Caco-2 (cell line): ENCODE data around the gene MMP20. TPM values are rescaled to one million over a fixed set of nuclear protein-coding genes. Genes with fewer than 3 reads are reported as not detected.
A peak's percentile ranks its signal among the peaks of the same experiment; 100 is the strongest.

Experiments
- BruUV-seq: library from RNA; stranded (reverse); fragments of 400-500 nt; replicated peaks from 2 replicates; lab custom pipeline; 2021; lab: Mats Ljungman, UMichigan
- CTCF ChIA-PET: fragments of 300-600 bp; sonication (Branson Sonifier 250); formaldehyde crosslinking; loops from one replicate; lab custom pipeline; 2022; ENCODE audit warnings: antibody characterized with exemption; lab: Charles Lee
- POLR2A ChIA-PET: fragments of 300-600 bp; sonication (Branson Sonifier 250); formaldehyde crosslinking; loops from one replicate; lab custom pipeline; 2022; ENCODE audit warnings: antibody characterized with exemption; lab: Charles Lee
- DNase-seq, 2 experiments: peaks; one replicate each; pipeline versions ENCODE4 v3.0.0 to v3.0.0-alpha.2; 2020 to 2022
- H3K27me3 ChIP-seq: replicated peaks from 2 replicates; pipeline ENCODE4 v1.6.0; 2011; ENCODE audit warnings: low read length; ENCODE audit not compliant: control insufficient read depth, insufficient read depth
- H3K36me3 ChIP-seq: 2 replicates; pipeline ENCODE4 v1.5.1; 2011; ENCODE audit warnings: low read length; ENCODE audit not compliant: control insufficient read depth, insufficient read depth
- H3K4me1 ChIP-seq: fragments of 250-450 bp; sonication (Bioruptor Pico); 2 replicates; pipeline ENCODE4 v1.5.1; 2020; ENCODE audit warnings: mild to moderate bottlenecking
- H3K4me3 ChIP-seq: 2 replicates; pipeline ENCODE4 v1.5.1; 2011; ENCODE audit warnings: low read depth, mild to moderate bottlenecking, control low read depth, low read length
- H3K9me3 ChIP-seq: fragments of 250-450 bp; sonication (Bioruptor Pico); 2 replicates; pipeline ENCODE4 v1.5.1; 2020; ENCODE audit warnings: mild to moderate bottlenecking, moderate library complexity
- H3K27ac Mint-ChIP-seq: one replicate; pipeline ENCODE4 v1.8.0; 2022; ENCODE audit warnings: mixed read lengths; ENCODE audit not compliant: unreplicated experiment
- H3K27me3 Mint-ChIP-seq: one replicate; pipeline ENCODE4 v1.8.0; 2022; ENCODE audit warnings: mixed read lengths; ENCODE audit not compliant: insufficient read depth, unreplicated experiment
- H3K36me3 Mint-ChIP-seq: one replicate; pipeline ENCODE4 v1.8.0; 2022; ENCODE audit warnings: mild to moderate bottlenecking, mixed read lengths; ENCODE audit not compliant: insufficient read depth, unreplicated experiment
- H3K4me1 Mint-ChIP-seq: one replicate; pipeline ENCODE4 v1.8.0; 2022; ENCODE audit warnings: low read depth, mixed read lengths; ENCODE audit not compliant: unreplicated experiment
- H3K4me3 Mint-ChIP-seq: one replicate; pipeline ENCODE4 v1.8.0; 2022; ENCODE audit warnings: mild to moderate bottlenecking, moderate library complexity, mixed read lengths; ENCODE audit not compliant: unreplicated experiment
- H3K9me3 Mint-ChIP-seq: one replicate; pipeline ENCODE4 v1.8.0; 2022; ENCODE audit warnings: mixed read lengths; ENCODE audit not compliant: unreplicated experiment
- intact Hi-C: fragments of 100-400 bp; cut with micrococcal nuclease; formaldehyde crosslinking; loops from one replicate; pipeline ENCODE4 v1.10.0; 2022; ENCODE audit not compliant: unreplicated experiment
- total RNA-seq: library from RNA; stranded (reverse); gene quantifications from 2 replicates; pipeline ENCODE4 v1.2.3, GENCODE V29; 2022
- TF ChIP-seq, protein P1 (sequence below), 2 experiments: fragments of 200-600 bp in 1 of 2; IDR thresholded peaks; 1 replicate in 1 of 2; 2 replicates in 1 of 2; pipeline versions ENCODE4 v1.5.1 to v1.8.0; 2011 to 2022; ENCODE audit warnings: antibody characterized with exemption in 1 of 2, control low read depth in 1 of 2, inconsistent platforms in 1 of 2, low read depth in 1 of 2, low read length in 1 of 2, mild to moderate bottlenecking in 1 of 2, moderate library complexity in 1 of 2; ENCODE audit not compliant: insufficient read depth in 1 of 2, severe bottlenecking in 1 of 2, unreplicated experiment in 1 of 2

Gene MMP20
- total RNA-seq, 1 experiment from 2014 or later: not detected

- TF ChIP-seq, protein P1, sequence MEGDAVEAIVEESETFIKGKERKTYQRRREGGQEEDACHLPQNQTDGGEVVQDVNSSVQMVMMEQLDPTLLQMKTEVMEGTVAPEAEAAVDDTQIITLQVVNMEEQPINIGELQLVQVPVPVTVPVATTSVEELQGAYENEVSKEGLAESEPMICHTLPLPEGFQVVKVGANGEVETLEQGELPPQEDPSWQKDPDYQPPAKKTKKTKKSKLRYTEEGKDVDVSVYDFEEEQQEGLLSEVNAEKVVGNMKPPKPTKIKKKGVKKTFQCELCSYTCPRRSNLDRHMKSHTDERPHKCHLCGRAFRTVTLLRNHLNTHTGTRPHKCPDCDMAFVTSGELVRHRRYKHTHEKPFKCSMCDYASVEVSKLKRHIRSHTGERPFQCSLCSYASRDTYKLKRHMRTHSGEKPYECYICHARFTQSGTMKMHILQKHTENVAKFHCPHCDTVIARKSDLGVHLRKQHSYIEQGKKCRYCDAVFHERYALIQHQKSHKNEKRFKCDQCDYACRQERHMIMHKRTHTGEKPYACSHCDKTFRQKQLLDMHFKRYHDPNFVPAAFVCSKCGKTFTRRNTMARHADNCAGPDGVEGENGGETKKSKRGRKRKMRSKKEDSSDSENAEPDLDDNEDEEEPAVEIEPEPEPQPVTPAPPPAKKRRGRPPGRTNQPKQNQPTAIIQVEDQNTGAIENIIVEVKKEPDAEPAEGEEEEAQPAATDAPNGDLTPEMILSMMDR (IDR thresholded peaks at IDR 0.05; ENCODE audit: insufficient read depth in 1 of 2, low read depth in 1 of 2, low read length in 1 of 2, severe bottlenecking in 1 of 2, unreplicated experiment in 1 of 2): no peak
- Mint-ChIP-seq H3K27ac (no peak overlapping the region), H3K27me3 (no peaks in the 10 kb centered on the region), H3K36me3 (no peaks in the 10 kb centered on the region), H3K9me3 (peaks cover 12% of the 10 kb centered on the region), H3K4me1 (peaks cover 25% of the 10 kb centered on the region), H3K4me3 (no peak overlapping the region)
- Histone ChIP-seq H3K9me3 (peaks cover 4% of the 10 kb centered on the region; the same call in 1 of the 2 replicates), H3K27me3 (no peaks in the 10 kb centered on the region), H3K4me1 (peaks cover 33% of the 10 kb centered on the region), H3K36me3 (no peaks in the 10 kb centered on the region), H3K4me3 (no peak overlapping the region)
- BruUV-seq: no TSS peak
- intact Hi-C loops: loop anchor here (5.0 kb wide), 1 partner anchor 748 kb away; no protein-coding TSS in a partner anchor
- CTCF ChIA-PET: no interaction called here
- no peak for DNase-seq
- POLR2A ChIA-PET: interaction anchor here (0.6 kb wide), 1 partner anchor 244 kb away, joined by 3 read pairs; no protein-coding TSS in a partner anchor
These were observed 14.9 kb downstream of the MMP20 start for GRCh38 chr11:102610200-102610599.

GRCh38 chr11:102608699-102609098 is 16.4 kb downstream of the MMP20 start:
- peaks cover 22% of the 10 kb centered on the region for H3K4me1 Mint-ChIP-seq

GRCh38 chr11:102604875-102605274 is 20.3 kb downstream of the MMP20 start:
- peaks cover 43% of the 10 kb centered on the region for H3K4me1 Mint-ChIP-seq
- peaks cover 12% of the 10 kb centered on the region for H3K9me3 Mint-ChIP-seq
- ChIA-PET POLR2A (no interaction called here), CTCF (interaction anchor here (2.3 kb wide), 1 partner anchor 8 kb away, joined by 10 read pairs; no protein-coding TSS in a partner anchor)
- Histone ChIP-seq H3K36me3 (no peaks in the 10 kb centered on the region), H3K27me3 (no peaks in the 10 kb centered on the region), H3K4me1 (peaks cover 54% of the 10 kb centered on the region), H3K4me3 (no peak overlapping the region), H3K9me3 (peaks cover 12% of the 10 kb centered on the region)
- intact Hi-C loops: no loop called here
- TF ChIP-seq, protein P1 (IDR thresholded peaks at IDR 0.05; ENCODE audit: insufficient read depth in 1 of 2, low read depth in 1 of 2, low read length in 1 of 2, severe bottlenecking in 1 of 2, unreplicated experiment in 1 of 2): no peak
- H3K36me3 Mint-ChIP-seq: peaks cover 3% of the 10 kb centered on the region
- H3K27ac Mint-ChIP-seq: no peak overlapping the region
- no TSS peak for BruUV-seq
- no peak overlapping the region for H3K4me3 Mint-ChIP-seq
- H3K27me3 Mint-ChIP-seq: no peaks in the 10 kb centered on the region
- DNase-seq: peak; percentile 54 to 71

More at GRCh38 chr11:102608699-102609098, 16.4 kb downstream of the MMP20 start:
- no peaks in the 10 kb centered on the region for H3K27me3 ChIP-seq
- TF ChIP-seq, protein P1 (IDR thresholded peaks at IDR 0.05; ENCODE audit: insufficient read depth in 1 of 2, low read depth in 1 of 2, low read length in 1 of 2, severe bottlenecking in 1 of 2, unreplicated experiment in 1 of 2): no peak
- H3K27ac Mint-ChIP-seq: no peak overlapping the region
- CTCF ChIA-PET: interaction anchor here (2.4 kb wide), 1 partner anchor 58 kb away, joined by 11 read pairs; no protein-coding TSS in a partner anchor
- H3K4me3 ChIP-seq: no peak overlapping the region
- BruUV-seq: no TSS peak
- H3K36me3 ChIP-seq: no peaks in the 10 kb centered on the region
- no peak overlapping the region for H3K4me3 Mint-ChIP-seq
- no peak for DNase-seq
- H3K27me3 Mint-ChIP-seq: no peaks in the 10 kb centered on the region
- intact Hi-C loops: no loop called here
- H3K4me1 ChIP-seq: peaks cover 38% of the 10 kb centered on the region
- POLR2A ChIA-PET: no interaction called here
- no peaks in the 10 kb centered on the region for H3K36me3 Mint-ChIP-seq
- peaks cover 12% of the 10 kb centered on the region for H3K9me3 ChIP-seq
- peaks cover 12% of the 10 kb centered on the region for H3K9me3 Mint-ChIP-seq
